HG03558 (cell line): ENCODE data around the gene XPO1.
A peak's percentile ranks its signal among the peaks of the same experiment; 100 is the strongest.
"Not testable (repeated sequence)": the region's sequence is repeated elsewhere in the genome, so short reads cannot be mapped to it uniquely, and the experiment has no call there.

Experiments
- ATAC-seq: cut with Tn5 transposase; IDR thresholded peaks from one replicate; pipeline ENCODE4 v1.9.1; 2021; ENCODE audit warnings: moderate number of reproducible peaks; ENCODE audit not compliant: unreplicated experiment; ENCODE audit errors: extremely low read depth

Gene XPO1

GRCh38 chr2:61470122-61470951, 67.8 kb downstream of the XPO1 start:
- ATAC-seq = no peak

DNA sequence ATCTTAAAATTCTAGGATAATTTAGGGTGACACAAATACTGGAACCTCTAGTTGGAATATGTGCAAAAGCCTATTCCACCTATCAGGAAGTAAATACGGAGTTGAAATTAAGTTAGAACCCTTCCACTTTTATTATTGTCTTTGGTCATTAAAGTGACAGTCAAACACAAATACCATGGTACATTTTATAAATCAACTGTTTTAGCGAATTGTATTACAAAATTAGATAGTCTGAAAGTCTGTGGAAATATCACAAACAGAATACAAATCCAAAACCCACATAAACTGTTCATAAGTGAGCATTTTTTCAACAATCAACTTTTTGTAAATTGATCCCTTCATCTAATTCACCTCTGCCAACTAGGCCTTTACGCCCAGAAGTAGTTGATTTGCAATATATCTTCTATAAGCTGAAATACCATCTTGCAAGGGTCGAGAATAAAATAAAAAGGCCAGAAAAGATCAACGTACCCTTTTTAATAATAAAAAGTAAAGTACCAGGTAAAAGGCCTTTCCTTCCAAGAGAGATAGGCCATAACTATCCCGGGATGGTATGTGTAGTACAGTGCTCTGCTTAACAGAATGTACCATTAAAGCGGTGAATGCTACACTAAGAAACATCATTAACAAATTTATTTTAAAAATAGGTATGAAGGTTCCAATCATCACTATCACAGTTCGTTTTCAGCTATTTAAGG, 68.6 kb downstream of the XPO1 start:
- ATAC-seq = no peak

GRCh38 chr2:61468231-61468630, 69.9 kb downstream of the XPO1 start:
- not testable (repeated sequence) for ATAC-seq

DNA sequence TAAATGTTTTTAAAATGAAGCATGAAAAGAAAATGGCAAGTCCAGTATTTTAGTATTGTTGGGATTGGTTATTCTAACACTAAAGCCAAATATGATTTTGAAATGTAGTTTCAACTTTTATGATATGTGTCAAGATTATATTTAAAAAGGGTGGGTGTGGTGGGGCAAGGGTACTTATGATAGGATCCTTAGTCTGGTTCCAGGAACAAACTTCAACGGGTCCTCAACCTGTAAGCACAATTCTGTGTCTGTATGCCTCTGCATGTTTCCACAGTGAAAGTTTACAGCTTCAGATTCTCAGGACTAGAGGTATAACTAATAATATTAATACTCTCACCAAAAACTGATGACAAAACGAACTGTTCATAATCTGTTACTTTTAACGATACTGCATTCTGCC, 73.1 kb downstream of the XPO1 start:
- ATAC-seq = no peak

DNA sequence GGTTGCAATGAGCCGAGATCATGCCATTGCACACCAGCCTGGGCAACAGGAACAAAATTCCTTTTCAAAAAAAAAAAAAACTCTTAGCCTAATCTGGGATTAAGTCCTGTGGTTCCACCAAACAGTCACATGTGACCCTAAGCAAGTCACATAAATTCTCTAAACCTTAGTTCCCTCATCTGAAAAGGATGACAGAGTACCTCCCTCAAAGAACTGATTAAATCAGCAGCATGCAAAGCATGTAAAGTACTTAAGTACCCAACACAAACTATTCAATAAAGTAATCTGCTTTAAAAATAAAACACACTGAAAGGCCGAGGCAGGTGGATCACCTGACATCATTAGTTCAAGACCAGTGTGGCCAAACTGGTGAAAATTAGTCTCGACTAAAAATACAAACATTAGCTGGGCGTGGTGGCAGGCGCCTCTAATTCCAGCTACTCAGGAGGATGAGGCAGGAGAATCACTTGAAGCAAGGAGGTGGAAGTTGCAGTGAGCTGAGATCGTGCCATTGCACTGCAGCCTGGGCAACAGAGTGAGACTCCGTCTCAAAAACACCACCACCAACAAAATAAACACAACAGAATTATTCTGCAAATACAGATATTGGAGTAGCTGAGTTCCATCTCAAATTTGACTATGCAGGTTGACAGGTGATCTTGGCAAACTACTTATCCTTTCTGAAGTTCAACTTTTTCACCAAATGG, 74.2 kb downstream of the XPO1 start:
- ATAC-seq = no peak

- no peak for ATAC-seq
Observed at GRCh38 chr2:61461404-61461803, 76.8 kb downstream of the XPO1 start.

GRCh38 chr2:61460163-61460562, 78.0 kb downstream of the XPO1 start:
- ATAC-seq = no peak

DNA sequence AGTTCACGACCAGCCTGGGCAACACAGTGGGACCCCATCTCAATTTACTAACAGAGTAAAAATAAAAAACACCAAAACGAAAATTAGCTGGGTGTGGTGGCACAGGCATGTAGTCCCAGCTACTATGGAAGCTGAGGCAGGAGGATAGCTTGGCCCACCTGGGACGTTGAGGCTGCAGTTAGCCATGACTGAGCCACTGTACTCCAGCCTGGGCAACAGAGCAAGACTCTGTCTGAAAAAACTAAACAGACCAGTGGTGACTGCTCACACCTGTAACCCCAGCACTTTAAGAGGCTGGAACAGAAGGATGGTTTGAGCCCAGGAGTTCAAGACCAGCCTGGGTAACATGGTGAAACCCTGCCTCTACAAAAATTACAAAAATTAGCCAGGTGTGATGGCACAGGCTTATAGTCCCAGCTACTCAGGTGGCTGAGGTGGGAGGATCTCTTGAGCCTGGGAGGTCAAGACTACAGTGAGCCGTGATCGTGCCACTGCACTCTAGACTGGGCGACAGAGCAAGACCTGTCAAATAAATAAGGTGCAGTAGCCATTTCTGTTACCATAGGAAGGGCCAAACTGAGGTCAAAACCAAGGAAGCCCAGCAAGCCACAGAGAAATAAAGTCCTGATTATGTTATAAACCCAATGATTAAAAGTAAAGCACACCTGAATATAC, 81.3 kb downstream of the XPO1 start:
- ATAC-seq = no peak

- no peak for ATAC-seq
Observed at GRCh38 chr2:61456070-61456745, 81.9 kb downstream of the XPO1 start.

DNA sequence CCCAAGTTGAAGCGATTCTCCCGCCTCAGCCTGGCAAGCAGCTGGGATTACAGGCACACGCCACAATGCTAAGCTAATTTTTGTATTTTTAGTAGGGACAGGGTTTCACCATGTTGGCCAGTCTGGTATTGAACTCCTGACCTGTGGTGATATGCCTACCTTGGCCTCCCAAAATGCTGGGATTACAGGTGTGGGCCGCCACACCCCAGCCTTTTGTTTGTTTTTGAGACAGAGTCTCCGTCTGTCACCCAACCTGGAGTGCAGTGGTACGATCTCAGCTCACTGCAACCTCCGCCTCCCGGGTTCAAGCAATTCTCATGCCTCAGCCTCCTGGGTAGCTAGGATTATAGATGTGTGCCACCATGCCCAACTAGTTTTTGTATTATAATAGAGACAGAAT, 83.2 kb downstream of the XPO1 start:
- ATAC-seq = not testable (repeated sequence)

- ATAC-seq = no peak
Observed at GRCh38 chr2:61454383-61454782, 83.8 kb downstream of the XPO1 start.

DNA sequence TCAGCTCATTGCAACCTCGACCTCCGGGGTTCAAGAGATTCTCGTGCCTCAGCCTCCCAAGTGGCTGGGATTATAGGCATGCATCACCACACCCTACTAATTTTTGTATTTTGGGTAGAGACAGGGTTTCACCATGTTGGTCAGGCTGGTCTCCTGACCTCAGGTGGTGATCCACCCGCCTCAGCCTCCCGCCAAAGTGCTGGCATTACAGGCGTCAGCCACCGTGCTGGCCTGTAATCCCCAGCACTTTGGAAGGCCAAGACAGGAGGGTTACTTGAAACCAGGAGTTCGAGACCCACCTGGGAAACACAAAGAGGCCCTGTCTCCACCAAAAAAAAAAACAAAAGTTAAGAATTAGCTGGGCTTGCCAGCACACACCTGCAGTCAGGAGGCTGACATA, 85.8 kb downstream of the XPO1 start:
- ATAC-seq = no peak

- ATAC-seq = no peak
Observed at GRCh38 chr2:61451178-61451577, 87.0 kb downstream of the XPO1 start.

DNA sequence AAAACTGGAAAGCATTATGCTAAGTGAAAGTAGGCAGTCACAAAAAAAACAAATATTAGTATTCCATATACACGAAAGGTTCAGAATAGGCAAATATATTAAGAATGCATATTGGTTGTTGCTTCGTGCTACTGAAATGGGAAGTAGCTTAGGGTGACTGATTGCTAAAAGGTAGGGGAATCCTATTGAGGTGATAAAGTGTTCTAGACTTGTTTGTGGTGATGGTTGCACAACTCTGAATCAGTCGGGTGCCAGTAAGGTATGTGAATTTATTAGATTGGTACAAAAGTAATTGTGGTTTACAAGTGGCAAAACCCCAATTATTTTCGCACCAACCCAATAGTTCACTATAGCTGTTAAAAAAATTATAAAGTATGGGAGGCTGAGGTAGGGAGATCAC, 88.0 kb downstream of the XPO1 start:
- no peak for ATAC-seq

GRCh38 chr2:61448229-61448628, 89.9 kb downstream of the XPO1 start:
- ATAC-seq = no peak

GRCh38 chr2:61446971-61447370, 91.2 kb downstream of the XPO1 start:
- ATAC-seq = not testable (repeated sequence)

- ATAC-seq = peak; percentile 93
Observed at GRCh38 chr2:61443342-61444041, 94.7 kb downstream of the XPO1 start.

- ATAC-seq = no peak
Observed at GRCh38 chr2:61439241-61440002, 98.7 kb downstream of the XPO1 start.

- ATAC-seq = no peak
Observed at GRCh38 chr2:61438670-61439069, 99.5 kb downstream of the XPO1 start.
